ENCODE data around the gene GSTT2B.

- TF ChIP-seq POLR2A (IDR thresholded peaks at IDR 0.05; ENCODE audit: low read depth, low read length): no peak
- TF ChIP-seq POLR2AphosphoS5 (IDR thresholded peaks at IDR 0.05; ENCODE audit: low read length): no peak
- no peak for TF ChIP-seq CTCF (IDR thresholded peaks at IDR 0.05 in 2 of 3, conservative IDR thresholded peaks at IDR 0.05 in 1 of 3; ENCODE audit: control insufficient read depth in 2 of 3, extremely low read depth in 1 of 3, insufficient read depth in 1 of 3, low read depth in 3 of 3, low read length in 3 of 3)
- TF ChIP-seq EZH2 (IDR thresholded peaks at IDR 0.05; ENCODE audit: borderline replicate concordance, control insufficient read depth, low read depth, low read length): no peak
- TF ChIP-seq BMI1 (IDR thresholded peaks at IDR 0.05; ENCODE audit: borderline replicate concordance): no peak
- TF ChIP-seq DPF2 (IDR thresholded peaks at IDR 0.05): no peak
- no peak for TF ChIP-seq YY1 (IDR thresholded peaks at IDR 0.05; ENCODE audit: low read depth, low read length)
- TF ChIP-seq IKZF1 (conservative IDR thresholded peaks at IDR 0.05): no peak
- no peak for TF ChIP-seq E2F4 (IDR thresholded peaks at IDR 0.05; ENCODE audit: low read depth, low read length)
- no peak for TF ChIP-seq NKRF (conservative IDR thresholded peaks at IDR 0.05)
- no peak for TF ChIP-seq ZBTB33 (IDR thresholded peaks at IDR 0.05)
- TF ChIP-seq RAD21 (IDR thresholded peaks at IDR 0.05; ENCODE audit: insufficient read depth, low read depth, low read length): no peak
- no peak for TF ChIP-seq ZNF207 (IDR thresholded peaks at IDR 0.05; ENCODE audit: borderline replicate concordance)
Observed at GRCh38 chr22:24001314-24001713, 40.3 kb upstream of the GSTT2B start.
